ENCODE results near the gene ZNF827. TPM values are rescaled to one million over a fixed set of nuclear protein-coding genes. Genes with fewer than 3 reads are reported as not detected.
A peak's percentile ranks its signal among the peaks of the same experiment; 100 is the strongest.

ZNF827 gene
- total and polyA plus RNA-seq, 10 donors, result 3.3 to 31.6 (median 16.1) TPM

DNA sequence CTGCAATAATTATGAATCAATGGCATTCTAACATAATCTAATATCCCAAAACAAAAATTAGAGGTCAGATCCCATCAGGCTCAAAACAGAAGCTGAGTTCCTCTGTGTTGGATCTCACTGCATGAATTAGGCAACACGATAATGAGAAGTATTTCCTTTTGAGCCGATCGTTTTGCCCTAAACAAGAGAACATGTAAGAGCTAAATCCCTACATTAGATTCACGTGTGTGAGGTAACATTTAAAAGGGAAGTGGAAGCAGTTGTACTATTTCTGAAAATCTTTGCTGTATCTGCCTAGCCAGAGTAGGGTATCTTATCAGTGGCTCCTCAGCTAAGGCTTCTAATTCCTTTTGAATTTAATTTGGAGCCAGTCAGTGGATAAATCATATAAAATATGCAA, 143.1 kb downstream of the ZNF827 start:
- Histone ChIP-seq H3K4me1 (peaks cover 0 to 8% (median 0%) of the 10 kb centered on the region in 6 donors), H3K36me3 (peaks cover 0 to 10% (median 0%) of the 10 kb centered on the region in 6 donors), H3K27ac (peak overlapping the region in 1 of 8 donors; percentile 48), H3K9me3 (no peaks in the 10 kb centered on the region), H3K27me3 (replicated peaks in 1 of 7) (no peaks in the 10 kb centered on the region), H3K4me3 (no peak overlapping the region)
- intact Hi-C loops (cut with DNase I; ENCODE audit: low total_unique reads), result no loop called here
- 48 to 75% (median 55%) methylated on average over 4 of the region's 4 CpGs for WGBS, 5 donors
- no peak for DNase-seq
- no peak for TF ChIP-seq POLR2A (IDR thresholded peaks at IDR 0.05)
- TF ChIP-seq, protein P1, sequence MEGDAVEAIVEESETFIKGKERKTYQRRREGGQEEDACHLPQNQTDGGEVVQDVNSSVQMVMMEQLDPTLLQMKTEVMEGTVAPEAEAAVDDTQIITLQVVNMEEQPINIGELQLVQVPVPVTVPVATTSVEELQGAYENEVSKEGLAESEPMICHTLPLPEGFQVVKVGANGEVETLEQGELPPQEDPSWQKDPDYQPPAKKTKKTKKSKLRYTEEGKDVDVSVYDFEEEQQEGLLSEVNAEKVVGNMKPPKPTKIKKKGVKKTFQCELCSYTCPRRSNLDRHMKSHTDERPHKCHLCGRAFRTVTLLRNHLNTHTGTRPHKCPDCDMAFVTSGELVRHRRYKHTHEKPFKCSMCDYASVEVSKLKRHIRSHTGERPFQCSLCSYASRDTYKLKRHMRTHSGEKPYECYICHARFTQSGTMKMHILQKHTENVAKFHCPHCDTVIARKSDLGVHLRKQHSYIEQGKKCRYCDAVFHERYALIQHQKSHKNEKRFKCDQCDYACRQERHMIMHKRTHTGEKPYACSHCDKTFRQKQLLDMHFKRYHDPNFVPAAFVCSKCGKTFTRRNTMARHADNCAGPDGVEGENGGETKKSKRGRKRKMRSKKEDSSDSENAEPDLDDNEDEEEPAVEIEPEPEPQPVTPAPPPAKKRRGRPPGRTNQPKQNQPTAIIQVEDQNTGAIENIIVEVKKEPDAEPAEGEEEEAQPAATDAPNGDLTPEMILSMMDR (IDR thresholded peaks at IDR 0.05 in 8 of 11, conservative IDR thresholded peaks at IDR 0.05 in 3 of 11), result no peak
- no peak for TF ChIP-seq POLR2AphosphoS5 (IDR thresholded peaks at IDR 0.05)

DNA sequence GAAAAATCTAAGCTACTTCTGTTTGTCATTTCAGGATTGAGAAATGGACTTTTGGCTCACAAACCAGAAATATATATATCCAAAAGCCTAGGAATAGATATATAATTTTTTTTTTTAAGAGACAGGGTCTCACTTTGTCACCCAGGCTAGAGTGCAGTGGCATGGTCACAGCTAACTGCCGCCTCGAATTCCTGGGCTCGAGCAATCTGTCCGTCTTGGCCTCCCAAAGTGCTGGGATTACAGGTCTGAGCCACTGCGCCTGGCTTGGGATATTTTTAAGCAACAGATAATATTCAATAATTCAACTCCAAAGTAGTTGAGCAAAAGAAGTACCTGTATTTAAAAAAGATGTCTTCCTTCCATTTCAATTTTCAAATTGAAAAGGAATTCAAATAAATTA, 146.2 kb downstream of the ZNF827 start:
- WGBS, 5 donors, result 94 to 98% (median 97%) methylated on average over 5 of the region's 5 CpGs
- H3K36me3 ChIP-seq, result peaks cover 0 to 6% (median 0%) of the 10 kb centered on the region in 6 donors
- DNase-seq, result no peak
- H3K4me1 ChIP-seq, result peaks cover 0 to 8% (median 0%) of the 10 kb centered on the region in 6 donors
- intact Hi-C loops (cut with DNase I; ENCODE audit: low total_unique reads), result no loop called here
- H3K9me3 ChIP-seq, result no peaks in the 10 kb centered on the region
- no peak overlapping the region for H3K27ac ChIP-seq
- TF ChIP-seq POLR2A (IDR thresholded peaks at IDR 0.05) (no peak), POLR2AphosphoS5 (IDR thresholded peaks at IDR 0.05) (no peak)
- TF ChIP-seq, protein P1 (IDR thresholded peaks at IDR 0.05 in 8 of 11, conservative IDR thresholded peaks at IDR 0.05 in 3 of 11), result no peak
- H3K27me3 ChIP-seq (replicated peaks in 1 of 7), result no peaks in the 10 kb centered on the region
- no peak overlapping the region for H3K4me3 ChIP-seq

DNA sequence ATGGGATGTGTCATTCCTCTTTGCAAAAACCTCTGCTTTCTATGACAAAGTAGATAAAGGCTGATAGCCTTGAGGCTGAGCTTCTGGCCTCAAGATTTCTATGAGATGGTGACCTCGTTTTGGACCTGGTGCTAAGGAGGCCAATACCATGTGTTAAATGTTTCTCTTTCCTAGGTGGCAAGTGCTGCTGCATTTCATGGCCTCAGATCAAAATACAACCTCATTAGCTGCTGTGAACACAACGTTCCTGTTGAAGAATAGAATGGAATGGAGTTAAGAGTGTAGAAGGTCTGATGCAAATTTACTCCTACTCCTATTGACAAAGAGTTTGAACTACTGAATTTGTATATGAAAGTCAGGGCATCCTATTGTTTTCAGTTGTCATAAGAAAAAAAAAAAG, 146.6 kb downstream of the ZNF827 start:
- H3K27ac ChIP-seq, result no peak overlapping the region
- H3K36me3 ChIP-seq, result peaks cover 0 to 6% (median 0%) of the 10 kb centered on the region in 6 donors
- 39 to 45% (median 44%) methylated on average over 2 of the region's 2 CpGs for WGBS, 5 donors
- no peaks in the 10 kb centered on the region for H3K27me3 ChIP-seq (replicated peaks in 1 of 7)
- no peak overlapping the region for H3K4me3 ChIP-seq
- peaks cover 0 to 8% (median 0%) of the 10 kb centered on the region in 6 donors for H3K4me1 ChIP-seq
- no peaks in the 10 kb centered on the region for H3K9me3 ChIP-seq
- DNase-seq, result no peak
- TF ChIP-seq, protein P1 (IDR thresholded peaks at IDR 0.05 in 8 of 11, conservative IDR thresholded peaks at IDR 0.05 in 3 of 11), result no peak
- no peak for TF ChIP-seq POLR2A (IDR thresholded peaks at IDR 0.05)
- TF ChIP-seq POLR2AphosphoS5 (IDR thresholded peaks at IDR 0.05), result no peak
- intact Hi-C loops (cut with DNase I; ENCODE audit: low total_unique reads), result no loop called here

DNA sequence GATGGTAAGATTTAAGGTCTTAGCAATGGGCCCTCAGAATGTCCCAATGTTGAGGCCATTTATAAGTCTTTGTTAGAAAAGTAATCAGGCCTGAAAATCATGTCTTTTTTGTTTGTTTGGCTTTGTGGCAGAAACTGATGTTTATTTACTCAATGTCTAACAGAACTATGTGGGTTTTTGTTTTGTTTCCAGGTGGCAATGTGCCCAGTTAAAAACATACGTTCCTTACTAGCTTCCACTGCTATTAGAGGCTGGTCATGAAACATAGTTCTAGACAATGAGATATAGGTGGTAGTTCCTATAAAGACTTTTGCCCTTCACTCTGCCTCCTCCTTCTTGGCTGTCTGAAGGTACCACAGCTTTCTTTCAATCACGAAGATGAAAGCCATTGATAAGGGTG, 149.9 kb downstream of the ZNF827 start:
- Histone ChIP-seq H3K27me3 (replicated peaks in 1 of 7) (no peaks in the 10 kb centered on the region), H3K4me1 (peaks cover 0 to 4% (median 0%) of the 10 kb centered on the region in 6 donors), H3K9me3 (peaks cover 0 to 7% (median 2%) of the 10 kb centered on the region in 8 donors), H3K4me3 (no peak overlapping the region), H3K36me3 (peaks cover 0 to 6% (median 0%) of the 10 kb centered on the region in 6 donors), H3K27ac (no peak overlapping the region)
- TF ChIP-seq, protein P1 (IDR thresholded peaks at IDR 0.05 in 8 of 11, conservative IDR thresholded peaks at IDR 0.05 in 3 of 11), result no peak
- TF ChIP-seq POLR2AphosphoS5 (IDR thresholded peaks at IDR 0.05) (no peak), POLR2A (IDR thresholded peaks at IDR 0.05) (no peak)
- WGBS, 5 donors, result 80 to 94% (median 88%) methylated on average over 2 of the region's 2 CpGs
- intact Hi-C loops (cut with DNase I; ENCODE audit: low total_unique reads), result no loop called here
- no peak for DNase-seq

Data from spleen (tissue), 11 donors.